Measurements from ENCODE around the gene VIL1. TPM values are rescaled to one million over a fixed set of nuclear protein-coding genes. Genes with fewer than 3 reads are reported as not detected.

Gene VIL1
- total and polyA plus RNA-seq, 9 of the 15 experiments (the other 6 are each of a cell fraction or from before 2014, with no cell fraction given) = 0.51 to 2.7 (median 1.2) TPM

DNA sequence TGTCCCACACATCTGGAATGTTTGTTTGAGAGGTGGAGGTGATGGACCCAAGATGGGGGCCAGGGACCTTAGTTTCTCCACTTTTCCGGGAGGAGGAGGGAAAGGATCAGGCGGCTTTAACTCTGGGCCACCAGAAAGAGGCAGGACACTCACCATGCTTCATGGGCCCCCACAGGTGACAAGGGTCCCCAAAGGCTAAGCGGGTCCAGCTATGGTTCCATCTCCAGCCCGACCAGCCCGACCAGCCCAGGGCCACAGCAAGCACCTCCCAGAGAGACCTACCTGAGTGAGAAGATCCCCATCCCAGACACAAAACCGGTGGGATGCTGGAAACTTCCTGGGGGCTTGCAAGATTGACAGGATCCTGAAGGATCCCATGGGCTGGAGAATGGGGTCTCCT lies 36.1 kb upstream of the VIL1 start (continued):
- TF ChIP-seq, protein P1, sequence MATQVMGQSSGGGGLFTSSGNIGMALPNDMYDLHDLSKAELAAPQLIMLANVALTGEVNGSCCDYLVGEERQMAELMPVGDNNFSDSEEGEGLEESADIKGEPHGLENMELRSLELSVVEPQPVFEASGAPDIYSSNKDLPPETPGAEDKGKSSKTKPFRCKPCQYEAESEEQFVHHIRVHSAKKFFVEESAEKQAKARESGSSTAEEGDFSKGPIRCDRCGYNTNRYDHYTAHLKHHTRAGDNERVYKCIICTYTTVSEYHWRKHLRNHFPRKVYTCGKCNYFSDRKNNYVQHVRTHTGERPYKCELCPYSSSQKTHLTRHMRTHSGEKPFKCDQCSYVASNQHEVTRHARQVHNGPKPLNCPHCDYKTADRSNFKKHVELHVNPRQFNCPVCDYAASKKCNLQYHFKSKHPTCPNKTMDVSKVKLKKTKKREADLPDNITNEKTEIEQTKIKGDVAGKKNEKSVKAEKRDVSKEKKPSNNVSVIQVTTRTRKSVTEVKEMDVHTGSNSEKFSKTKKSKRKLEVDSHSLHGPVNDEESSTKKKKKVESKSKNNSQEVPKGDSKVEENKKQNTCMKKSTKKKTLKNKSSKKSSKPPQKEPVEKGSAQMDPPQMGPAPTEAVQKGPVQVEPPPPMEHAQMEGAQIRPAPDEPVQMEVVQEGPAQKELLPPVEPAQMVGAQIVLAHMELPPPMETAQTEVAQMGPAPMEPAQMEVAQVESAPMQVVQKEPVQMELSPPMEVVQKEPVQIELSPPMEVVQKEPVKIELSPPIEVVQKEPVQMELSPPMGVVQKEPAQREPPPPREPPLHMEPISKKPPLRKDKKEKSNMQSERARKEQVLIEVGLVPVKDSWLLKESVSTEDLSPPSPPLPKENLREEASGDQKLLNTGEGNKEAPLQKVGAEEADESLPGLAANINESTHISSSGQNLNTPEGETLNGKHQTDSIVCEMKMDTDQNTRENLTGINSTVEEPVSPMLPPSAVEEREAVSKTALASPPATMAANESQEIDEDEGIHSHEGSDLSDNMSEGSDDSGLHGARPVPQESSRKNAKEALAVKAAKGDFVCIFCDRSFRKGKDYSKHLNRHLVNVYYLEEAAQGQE (IDR thresholded peaks at IDR 0.05; ENCODE audit: borderline replicate concordance) = no peak
- TF ChIP-seq, protein P1 (CRISPR knock-in tag; IDR thresholded peaks at IDR 0.05; ENCODE audit: low read depth) = no peak
- TF ChIP-seq CHCHD3 (CRISPR knock-in tag; IDR thresholded peaks at IDR 0.05) = no peak

Data from K562 (cell line).